NCI-H2107 (cell line): ENCODE results near the gene NELL1.
"Not testable (repeated sequence)": the region's sequence is repeated elsewhere in the genome, so short reads cannot be mapped to it uniquely, and the experiment has no call there.

Source experiments
- DNase-seq: peaks from one replicate; lab custom pipeline; 2025; lab: John Stamatoyannopoulos, UW

NELL1 gene

DNA sequence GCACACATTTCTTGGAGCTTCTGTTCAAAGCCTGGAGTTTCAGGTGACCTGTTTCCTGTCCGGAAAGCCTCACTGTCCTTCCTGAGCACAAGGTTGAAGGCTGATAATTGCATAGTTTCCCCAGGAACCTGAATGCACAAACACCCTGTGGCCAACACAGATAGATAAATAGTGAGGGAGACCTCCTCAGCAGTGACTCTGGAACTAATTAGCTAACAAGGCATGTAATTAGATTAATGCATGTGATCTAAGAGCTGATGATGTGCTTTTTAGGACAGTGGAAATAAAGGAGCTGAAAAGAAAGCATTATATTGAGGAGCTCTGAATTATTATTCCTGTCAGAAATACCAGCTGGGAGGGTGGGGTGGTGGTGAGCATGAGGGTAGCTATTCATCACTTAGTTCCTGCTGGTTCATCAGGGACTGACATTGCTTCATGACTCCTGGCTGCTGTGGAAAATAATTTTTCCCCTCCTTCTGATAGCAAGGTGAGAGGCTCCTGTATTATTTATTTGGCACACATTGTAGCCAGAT lies 101.1 kb downstream of the NELL1 start:
- no peak for DNase-seq

DNA sequence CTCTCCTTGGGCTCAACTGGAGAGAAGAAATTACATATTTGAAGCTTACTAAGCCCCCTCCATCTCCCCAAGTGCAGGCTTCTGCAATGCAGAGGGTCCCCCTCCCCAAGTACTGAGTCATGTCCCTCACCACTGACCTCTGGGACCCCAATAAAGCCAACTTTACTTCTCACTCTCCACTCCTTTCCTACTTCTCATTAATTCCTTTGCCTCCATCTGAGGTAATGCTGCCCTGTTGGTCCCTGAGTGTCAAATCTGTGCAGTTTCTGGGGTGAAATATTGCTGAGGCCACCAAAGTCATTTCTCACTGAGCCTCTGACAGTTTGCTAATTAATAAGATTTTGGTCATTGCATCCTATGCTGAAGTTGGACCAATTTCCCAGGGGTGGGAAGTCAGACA lies 101.6 kb downstream of the NELL1 start:
- DNase-seq: no peak

DNA sequence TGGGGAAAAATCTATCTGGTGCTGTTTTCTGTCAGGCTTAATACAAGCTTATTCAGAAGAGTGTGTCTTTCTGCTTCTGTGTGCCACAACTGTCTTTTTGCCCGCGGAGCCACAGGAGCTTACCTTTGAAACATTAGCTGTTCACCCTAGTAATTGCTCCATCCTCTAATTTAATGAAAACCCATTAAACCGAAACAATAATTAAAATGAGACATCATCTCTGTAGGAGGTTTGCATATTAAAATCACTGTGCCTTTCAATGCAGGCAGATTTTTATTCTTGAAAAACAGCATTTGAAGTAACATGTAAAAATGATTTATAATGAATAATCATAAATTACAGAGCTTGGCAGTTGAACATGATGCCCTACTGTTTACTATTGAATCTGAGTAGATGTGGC lies 102.3 kb downstream of the NELL1 start:
- no peak for DNase-seq

DNA sequence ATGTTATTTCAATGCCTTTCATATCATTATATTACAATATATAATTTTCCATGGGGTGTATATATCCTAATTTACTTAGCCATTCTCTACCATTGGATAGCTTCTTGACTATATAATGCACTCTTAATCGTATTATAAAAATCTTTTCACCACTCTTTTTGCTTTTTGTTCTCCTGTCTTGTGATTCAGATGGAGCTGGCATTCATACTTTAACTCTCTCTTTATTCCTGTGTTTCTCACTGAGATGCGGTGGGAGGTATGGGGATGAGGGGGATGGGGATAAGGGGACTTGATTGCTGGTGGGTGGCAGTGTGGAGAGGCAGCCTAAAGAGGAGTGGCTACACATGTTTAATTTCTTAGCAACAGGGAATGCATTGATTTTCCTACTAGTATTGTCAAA lies 105.9 kb downstream of the NELL1 start:
- no peak for DNase-seq

DNA sequence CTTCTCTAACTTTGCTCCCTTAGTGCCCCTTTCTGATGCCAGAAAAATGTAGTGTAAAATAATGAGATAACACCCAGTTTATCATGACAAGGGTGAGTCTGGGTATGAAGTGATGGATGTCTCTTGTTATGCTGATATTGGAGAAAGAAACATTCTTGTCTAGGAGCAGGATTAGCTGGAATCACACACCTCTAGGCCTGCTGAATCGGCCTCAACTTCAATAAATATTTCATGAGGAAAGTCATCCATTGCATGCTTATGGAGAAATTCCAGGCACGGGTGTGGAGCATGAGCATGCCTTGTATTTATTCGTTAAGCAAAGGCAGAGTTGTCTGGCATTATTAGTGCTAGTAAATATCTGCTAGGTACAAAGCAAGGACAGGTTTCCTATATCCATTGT lies 113.4 kb downstream of the NELL1 start:
- no peak for DNase-seq

DNA sequence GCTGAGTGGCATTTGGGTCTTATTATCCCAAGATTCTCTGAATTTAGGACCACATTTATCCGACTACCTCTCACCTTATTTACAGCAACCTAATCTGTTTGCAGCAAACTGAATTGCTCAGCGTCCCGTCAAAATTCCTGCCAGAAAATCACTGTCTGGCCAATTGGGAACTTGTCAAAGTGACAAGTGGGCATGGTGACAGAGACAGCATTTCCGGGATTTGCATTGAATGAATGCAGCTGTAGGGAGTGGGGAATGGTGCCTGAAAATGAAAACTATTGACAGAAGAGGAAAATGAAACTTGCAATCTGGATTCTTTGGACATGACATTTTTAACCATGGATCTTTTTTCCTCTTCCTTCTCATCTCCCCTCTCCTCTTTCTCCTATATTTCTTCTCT lies 113.8 kb downstream of the NELL1 start:
- DNase-seq: no peak

DNA sequence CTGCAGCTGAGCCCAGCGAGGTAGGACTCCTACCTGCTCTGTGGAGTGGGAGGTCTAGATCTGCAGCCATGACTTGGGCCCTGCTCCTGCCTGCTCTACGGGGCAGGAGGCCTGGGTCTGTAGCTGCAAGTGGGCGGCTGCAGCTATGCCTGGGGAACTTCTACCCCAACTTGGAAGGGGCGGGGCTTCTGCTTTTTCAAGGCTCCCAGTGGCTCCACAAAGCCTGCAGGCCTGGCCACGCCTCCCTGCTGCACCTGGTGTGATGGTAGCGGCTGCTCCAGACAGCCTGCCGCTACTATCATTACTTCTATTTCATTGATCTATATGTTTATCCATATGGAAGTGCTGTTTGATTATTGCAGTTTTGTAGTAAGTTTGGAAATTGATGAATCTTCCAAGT lies 121.2 kb downstream of the NELL1 start:
- no peak for DNase-seq

DNA sequence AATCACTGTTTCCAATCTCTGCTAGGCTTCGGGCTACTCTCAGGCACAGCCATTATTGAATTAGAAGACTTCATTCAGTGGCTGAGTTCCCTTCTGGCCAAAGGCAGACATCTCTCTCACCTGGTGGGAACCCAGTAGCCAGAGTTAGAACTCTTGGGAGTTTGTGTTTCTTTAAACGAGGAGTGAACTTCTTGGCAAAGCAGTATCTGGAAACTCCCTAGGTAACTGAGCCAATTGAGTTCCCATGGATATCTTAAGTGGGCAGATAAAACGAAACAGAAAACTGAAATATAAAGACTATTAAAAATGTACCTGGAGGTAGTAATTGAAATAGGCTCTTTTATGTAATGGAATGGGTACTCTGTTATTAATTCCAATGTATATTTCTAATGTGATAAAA lies 125.6 kb downstream of the NELL1 start:
- DNase-seq: no peak

DNA sequence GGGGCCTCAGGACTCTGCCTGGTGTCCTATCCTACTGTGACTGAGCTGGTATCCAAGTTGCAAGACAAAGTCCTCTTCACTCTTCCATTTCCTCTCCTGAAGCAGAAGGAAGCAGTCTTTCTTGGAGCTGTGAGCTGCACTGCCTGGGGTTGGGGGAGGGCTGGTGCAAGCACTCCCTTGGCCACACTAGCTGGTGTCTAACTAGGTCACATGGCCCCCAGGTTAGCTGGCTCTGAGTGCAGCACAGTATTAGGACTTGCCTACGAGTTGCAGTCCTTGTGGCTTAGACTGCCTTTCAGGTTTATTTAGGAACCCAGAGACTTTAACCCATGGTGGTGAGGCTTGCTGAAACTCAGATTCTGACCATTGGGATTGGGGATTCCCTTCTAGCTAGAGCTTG lies 138.9 kb downstream of the NELL1 start:
- no peak for DNase-seq

DNA sequence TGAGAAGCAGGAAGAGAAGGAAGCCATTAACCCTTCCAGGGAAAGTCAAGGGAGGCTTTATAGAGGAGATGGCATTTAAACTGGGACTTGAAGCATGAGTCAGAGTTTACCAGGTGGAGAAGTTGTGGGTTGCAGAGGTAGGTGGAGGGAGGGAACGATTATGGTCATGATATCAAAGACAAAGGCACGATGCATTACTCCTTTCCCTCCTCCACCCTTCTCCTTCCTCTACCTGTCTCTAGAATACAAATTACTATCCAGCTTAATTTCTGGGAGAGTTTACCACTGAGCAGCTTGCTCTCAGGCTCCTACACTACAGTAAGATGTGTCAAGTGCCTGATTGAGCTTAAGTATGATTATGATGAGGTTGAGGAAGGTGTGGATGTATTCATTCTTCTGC lies 151.7 kb downstream of the NELL1 start:
- DNase-seq: no peak

DNA sequence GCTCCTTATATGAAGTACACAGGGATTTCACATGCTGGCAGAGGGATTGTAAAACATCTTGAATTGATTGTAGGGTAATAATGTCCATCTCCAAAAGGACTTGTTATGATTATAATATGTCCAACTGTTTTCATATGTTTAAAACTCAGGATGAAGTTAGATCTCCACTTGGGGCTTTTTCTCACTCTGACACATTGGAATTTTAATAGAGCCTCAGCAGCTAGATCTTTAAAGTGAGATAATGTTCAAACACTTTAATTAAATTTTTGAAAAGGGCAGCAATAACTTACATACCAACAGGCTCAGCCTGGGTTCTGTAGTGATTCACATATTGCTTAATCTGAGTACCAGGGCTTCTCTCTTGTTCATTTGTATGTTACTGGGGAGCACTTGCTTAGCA lies 152.1 kb downstream of the NELL1 start:
- no peak for DNase-seq

DNA sequence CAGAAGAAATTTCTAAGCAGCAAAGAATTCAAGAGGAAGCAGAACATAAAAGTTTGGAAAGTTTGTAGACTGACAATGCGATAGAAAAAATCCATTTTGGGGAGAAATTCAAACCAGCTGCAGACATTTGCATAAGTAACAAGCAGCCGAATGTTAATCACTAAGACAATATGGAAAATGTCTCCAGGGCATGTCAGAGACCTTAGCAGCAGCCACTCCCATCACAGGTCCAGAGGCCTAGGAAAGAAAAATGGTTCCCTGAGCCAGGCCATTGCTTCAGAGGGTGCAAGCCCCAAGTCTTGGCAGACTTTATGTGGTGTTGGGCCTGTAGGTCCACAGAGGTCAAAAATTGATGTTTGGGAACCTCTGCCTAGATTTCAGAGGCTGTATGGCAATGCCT lies 155.4 kb downstream of the NELL1 start:
- DNase-seq: no peak

DNA sequence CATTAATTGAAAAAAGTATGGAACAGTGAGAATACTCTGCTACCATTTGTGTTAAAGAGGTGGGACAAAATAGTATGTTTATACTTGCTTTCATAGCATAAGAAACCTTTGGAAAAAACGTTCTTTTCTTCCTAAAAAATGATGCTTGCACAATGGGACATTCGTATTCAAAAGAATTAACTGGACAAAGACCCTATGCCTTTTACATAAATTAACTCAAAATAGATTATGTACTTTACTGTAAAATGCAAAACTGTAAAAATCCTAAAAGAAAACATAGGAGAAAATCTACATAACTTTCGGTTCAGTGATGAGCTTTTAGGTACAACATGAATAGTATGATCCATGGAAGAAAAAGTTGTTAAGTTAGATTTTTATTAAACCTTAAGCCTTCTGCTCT lies 166.2 kb downstream of the NELL1 start:
- no peak for DNase-seq

DNA sequence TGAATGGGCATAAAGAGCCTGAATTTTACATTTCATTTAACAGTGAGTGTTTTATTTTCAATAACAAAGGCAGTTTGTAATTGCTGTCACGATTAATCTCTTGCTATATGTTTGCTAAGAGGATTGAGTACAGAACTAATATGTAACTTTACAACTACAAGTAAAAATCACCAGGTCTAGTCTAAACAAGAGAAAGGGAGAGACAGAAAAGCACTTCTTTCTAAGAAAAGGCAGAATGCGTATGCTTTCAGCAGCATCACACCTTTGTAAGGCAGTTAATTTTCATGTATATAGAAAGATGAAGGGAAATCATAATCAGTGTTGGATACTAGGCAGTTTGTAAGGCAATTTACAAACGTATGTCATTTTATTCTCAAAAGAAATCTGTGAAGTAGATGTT lies 169.8 kb downstream of the NELL1 start:
- no peak for DNase-seq

DNA sequence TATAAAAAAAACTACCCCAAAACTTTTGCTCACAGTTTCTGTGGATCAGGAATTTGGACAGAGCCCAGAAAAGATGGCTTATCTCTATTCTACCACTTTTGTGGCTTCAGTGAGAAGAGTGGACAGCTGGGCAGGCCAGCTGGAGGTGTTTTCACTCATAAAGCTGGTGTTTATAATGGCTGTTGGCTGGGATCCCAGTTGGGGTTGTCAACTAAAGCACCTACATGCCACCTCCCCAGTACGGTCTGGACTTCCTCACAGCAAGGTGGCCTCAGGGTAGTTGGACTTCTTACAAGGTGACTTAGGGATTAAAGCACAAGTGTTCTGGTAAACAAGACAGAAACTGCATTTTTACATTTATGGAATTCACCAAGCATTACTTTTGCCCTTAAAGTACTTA lies 171.0 kb downstream of the NELL1 start:
- no peak for DNase-seq

DNA sequence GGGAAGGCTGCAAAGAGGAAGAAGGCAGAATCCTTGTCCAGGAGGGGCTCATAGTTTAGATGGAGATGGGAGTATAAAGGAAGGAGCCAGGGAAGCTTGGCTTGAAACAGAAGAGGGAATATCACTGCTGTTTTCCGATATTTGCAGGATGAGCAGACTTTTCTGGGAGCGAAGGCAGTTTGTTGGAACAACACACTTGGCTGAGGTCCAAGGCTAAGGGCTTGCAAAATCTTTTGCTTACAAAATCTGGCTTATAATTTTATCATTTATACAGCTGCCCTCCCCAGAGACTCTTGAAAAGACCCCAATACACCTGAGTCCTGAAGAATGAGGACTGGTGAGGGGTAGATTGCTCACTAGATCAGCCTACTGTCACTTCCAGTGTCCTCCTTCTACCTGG lies 174.8 kb downstream of the NELL1 start:
- DNase-seq: no peak

DNA sequence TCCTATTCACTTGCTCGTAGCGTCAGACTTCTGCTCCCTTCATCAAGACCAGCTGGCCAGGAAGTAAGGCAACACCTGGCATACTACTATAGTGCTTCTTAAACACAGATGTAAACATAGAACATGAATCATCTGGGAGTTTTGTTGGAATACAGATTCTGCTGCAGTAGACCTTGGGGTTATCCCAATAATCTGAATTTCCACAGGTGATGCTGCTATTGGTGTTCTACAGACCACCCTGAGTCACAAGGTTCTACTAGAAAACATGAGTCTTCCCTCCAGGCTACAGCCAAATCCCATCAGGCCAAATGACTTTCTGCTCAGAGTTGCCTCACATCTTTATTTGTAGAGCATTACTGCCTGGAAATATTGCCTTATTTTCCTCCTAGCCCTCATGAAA lies 175.2 kb downstream of the NELL1 start:
- DNase-seq: no peak

DNA sequence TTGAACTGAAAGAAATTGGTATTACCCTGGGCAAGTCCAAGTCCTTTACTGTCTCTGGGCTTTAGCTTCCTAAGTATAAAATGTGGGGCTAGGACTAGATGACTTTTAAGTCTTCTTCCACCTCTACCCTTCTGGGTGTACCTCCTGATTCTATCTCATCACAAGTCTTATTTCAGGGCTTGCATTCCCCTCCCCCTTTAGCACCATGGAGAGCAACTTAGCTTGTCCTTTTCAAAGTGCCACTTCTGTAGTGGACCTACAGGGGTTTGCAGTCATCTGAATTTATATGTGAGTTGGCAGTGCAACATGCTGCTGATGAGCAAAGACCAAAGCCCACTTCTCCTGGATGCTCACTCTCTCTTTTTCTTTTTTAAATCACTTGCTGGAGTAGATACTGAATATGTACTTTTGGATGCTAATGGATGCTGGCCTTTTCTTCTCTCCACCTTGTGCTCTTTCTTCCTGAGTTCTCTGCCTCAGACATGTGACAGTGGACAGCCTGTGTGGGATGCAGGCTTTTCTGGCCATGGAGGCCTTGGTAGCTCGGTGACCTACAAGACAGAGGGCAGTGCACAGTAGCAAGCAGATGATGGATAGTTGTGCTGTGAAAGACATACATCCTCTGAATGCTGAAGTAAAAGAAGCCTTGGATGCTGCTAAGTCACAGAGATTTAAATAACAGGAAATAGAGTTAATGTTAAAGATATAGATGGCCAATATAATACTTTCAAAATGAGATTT lies 185.0 kb downstream of the NELL1 start:
- DNase-seq: no peak

DNA sequence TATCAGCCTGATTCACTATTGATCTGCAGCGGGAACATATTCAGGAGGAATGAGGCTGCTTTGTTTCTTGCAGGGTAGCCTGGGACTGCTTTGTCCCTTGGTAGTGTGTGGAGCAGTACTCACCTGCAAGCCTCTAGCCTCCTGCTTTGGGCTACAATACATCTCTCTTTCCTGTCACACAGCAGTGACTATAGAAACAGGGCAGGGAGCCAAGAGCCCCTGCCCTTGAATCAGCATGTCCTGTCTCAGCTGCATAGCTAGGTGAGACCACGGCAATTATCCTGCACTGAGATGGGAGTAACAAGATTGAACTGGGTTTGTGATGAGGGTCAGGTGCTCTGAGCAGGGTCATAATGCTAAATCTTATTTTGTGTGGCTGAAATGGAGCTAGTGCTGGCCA lies 191.9 kb downstream of the NELL1 start:
- DNase-seq: no peak

DNA sequence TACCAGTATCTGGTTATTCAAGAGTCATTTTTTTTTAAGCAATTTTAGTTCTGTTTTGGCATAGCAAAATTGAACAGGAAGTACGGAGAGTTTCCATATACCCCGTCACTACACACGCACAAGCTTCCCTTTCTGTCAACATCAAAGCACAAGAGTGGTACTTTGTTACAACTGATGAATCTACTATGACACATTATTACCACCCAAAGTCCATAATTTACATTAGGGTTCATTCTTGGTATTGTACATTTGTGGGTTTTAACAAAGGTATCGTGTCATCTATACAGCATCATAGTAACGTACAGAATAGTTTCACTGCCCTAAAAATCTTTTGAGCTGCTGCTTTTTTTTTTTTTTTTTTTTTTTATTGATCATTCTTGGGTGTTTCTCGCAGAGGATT lies 192.9 kb downstream of the NELL1 start:
- DNase-seq: not testable (repeated sequence)

DNA sequence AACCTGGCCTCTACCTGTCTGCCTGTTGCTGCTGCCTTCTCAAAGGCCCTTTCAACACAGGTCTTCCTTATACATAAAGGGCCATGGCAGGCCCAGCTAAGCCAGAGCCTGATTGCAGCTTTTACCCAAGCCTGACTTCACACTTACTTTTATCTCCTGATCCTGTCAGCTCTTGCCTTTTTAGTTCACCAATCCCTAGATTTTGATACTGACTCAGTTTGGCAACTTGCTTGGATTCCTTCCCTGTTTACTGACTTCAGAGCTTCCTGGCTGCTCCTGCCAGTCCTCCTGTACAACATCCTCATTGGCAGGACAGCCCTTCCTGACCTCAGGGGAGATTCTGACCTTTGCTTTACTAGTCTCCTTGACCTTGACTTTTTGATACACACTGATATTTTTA lies 195.2 kb downstream of the NELL1 start:
- no peak for DNase-seq

DNA sequence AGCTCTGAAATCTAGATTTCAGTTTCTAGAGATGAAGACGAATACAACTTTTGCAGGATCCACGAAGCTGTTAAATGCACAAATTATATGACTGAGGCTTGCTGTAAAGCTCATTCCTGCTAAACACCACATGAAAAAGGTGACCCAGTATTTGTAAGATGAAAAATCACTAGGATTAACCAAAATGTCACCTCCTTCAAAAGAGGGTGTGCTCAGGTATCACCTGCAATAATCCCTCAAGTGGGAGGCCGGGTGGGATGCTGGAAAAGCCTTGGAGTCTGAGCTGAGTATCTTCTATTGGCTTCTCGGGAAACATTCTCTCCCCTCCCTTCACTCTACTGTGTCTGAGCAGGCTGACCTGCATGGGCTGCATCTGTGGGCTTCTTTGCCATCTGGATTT lies 195.8 kb downstream of the NELL1 start:
- DNase-seq: no peak

DNA sequence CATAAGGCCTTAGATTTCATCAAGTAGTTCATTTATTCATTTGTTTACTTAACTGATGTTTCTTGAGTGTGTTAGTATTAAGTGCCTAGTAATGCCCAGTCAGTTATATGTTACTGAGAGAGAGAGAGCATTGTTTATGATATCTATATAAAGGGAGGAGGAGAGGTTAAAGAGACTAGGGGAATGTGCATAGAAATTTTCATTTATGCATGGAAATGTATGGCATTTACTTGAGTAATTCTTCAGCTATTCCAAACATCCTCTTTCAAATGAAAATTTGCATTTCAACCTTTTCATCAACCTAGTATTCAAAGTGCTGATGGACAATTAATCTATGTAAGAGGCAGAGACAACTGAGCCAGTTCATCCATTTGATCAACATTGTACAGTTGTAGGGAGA lies 199.7 kb downstream of the NELL1 start:
- DNase-seq: no peak

DNA sequence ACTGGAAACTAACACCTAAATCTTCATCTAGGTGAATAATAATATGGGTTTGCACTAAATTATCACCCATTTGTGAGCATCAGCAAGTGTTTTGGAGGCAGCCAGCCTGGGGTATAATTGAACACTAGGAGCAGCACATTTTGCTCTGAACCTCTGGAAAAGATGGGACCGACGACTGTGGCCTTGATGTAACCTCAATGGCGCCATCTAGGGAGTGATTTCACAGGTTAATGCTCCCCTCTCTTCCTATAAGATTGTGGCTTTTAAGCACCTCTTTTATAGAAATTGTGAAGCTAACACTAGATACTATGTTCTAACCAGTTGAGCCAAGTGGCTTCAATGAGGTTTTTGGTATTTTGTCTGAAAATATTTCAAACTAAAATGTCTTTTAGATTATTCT lies 203.7 kb downstream of the NELL1 start:
- DNase-seq: peak; percentile 63
